ENCODE data around the gene CD80. TPM values are rescaled to one million over a fixed set of nuclear protein-coding genes. Genes with fewer than 3 reads are reported as not detected.

The CD80 gene
- total and polyA plus RNA-seq, 2 of the 8 experiments (the other 6 are each of a cell fraction or from before 2014, with no cell fraction given): 0.11 TPM; not detected in 1

DNA sequence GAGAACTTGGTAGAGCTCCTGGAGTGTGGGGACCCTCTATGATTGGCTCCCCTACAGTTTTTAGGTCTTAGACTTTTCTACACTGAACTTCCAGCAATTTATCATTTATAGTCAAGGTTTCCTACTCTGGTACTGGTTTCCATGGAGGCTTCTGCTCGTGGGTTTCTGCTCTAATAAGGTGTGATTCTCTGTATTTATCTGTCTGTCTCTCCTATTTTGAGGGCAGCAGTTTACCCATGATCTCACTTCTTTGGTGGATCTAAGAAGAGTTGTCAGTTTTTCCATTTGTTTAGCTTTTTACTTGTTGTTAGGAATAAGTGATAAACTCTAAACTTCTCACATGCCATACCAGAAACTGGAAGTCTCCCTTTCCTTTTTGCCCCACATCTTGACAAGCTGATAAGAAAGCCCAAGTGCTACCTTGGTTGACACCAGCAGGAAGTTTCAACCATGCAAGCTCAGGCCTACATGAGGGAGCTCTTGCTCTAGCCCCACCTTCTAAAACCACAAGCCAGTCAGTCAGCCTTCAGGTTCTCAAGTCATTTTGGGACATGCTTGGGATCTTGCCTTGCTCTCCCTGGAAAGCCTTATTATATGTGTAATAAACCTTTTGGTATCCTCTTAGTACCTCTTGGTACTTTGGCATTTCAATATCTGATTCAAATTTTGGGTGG is 51.1 kb downstream of the CD80 start:
- Histone ChIP-seq H4K8ac (ENCODE audit: extremely low read depth, insufficient read depth, low read length) (no peak overlapping the region), H4K91ac (replicated peaks; ENCODE audit: insufficient read length, low read length) (no peak overlapping the region), H2BK20ac (ENCODE audit: low read length) (no peak overlapping the region), H3K36me3 (ENCODE audit: control insufficient read depth in 2 of 4, insufficient read depth in 4 of 4, low read length in 3 of 4) (peaks cover 5 to 45% (median 28%) of the 10 kb centered on the region in 4 experiments; a peak in 7 of 8 replicates), H3K79me2 (ENCODE audit: control insufficient read depth in 1 of 2, insufficient read depth in 2 of 2, low read length in 2 of 2) (no peaks in the 10 kb centered on the region; a peak in 1 of 4 replicates), H3K79me1 (ENCODE audit: low read depth, low read length) (no peaks in the 10 kb centered on the region), H4K20me1 (replicated peaks in 1 of 2; ENCODE audit: control insufficient read depth in 1 of 2, insufficient read depth in 2 of 2, low read length in 2 of 2) (peaks cover 0 to 3% of the 10 kb centered on the region in 2 experiments), H3K14ac (ENCODE audit: insufficient read length) (no peak overlapping the region), H2BK5ac (ENCODE audit: low read depth, low read length) (no peak overlapping the region), H3K4me3 (ENCODE audit: extremely low read depth in 1 of 4, insufficient read depth in 2 of 4, low read depth in 3 of 4, low read length in 4 of 4) (no peak overlapping the region), H2AFZ (ENCODE audit: low read length) (no peak overlapping the region), H3K56ac (replicated peaks; ENCODE audit: insufficient read length, low read depth, low read length) (no peak overlapping the region), H3K4me2 (ENCODE audit: insufficient read depth in 1 of 2, low read depth in 2 of 2, low read length in 2 of 2) (no peak overlapping the region), H4K5ac (ENCODE audit: insufficient read length, low read depth, low read length) (no peak overlapping the region), H3K23ac (ENCODE audit: insufficient read length) (no peak overlapping the region), H3K4me1 (replicated peaks in 1 of 4; ENCODE audit: control insufficient read depth in 3 of 4, insufficient read depth in 4 of 4, low read length in 3 of 4) (no peaks in the 10 kb centered on the region), H3K9ac (replicated peaks in 1 of 4; ENCODE audit: extremely low read depth in 1 of 4, low read depth in 3 of 4, low read length in 3 of 4) (no peak overlapping the region), H2BK15ac (ENCODE audit: low read length) (no peak overlapping the region), H3K27ac (ENCODE audit: low read depth, low read length) (no peak overlapping the region), H2AK5ac (ENCODE audit: low read depth, low read length) (no peak overlapping the region), H3K27me3 (replicated peaks in 1 of 4; ENCODE audit: control insufficient read depth in 3 of 4, extremely low read depth in 1 of 4, insufficient read depth in 3 of 4, low read length in 3 of 4) (no peaks in the 10 kb centered on the region), H3K4ac (replicated peaks; ENCODE audit: insufficient read length, low read depth, low read length) (no peak overlapping the region), H2BK12ac (ENCODE audit: low read depth, low read length) (no peak overlapping the region), H3K9me3 (ENCODE audit: insufficient read depth in 2 of 2, low read depth in 1 of 2, low read length in 1 of 2) (no peaks in the 10 kb centered on the region), H3K23me2 (ENCODE audit: low read depth, low read length) (no peaks in the 10 kb centered on the region), H2BK120ac (replicated peaks; ENCODE audit: low read depth, low read length) (no peak overlapping the region), H3K18ac (ENCODE audit: extremely low read depth, low read length) (no peak overlapping the region)
- CTCF ChIA-PET (ENCODE audit: partially characterized antibody): interaction anchor here (0.7 to 1.2 kb wide), 2 partner anchors 10 to 40 kb away, joined by 3 read pairs; no protein-coding TSS in a partner anchor
- FAIRE-seq (no peak), DNase-seq (ENCODE audit: low read depth in 1 of 2, low spot score in 2 of 2) (no peak)
- 81% methylated on average over 1 of the region's 1 CpG; no CpG with 5 or more reads in 1 of the 2 experiments for WGBS, 2 experiments (ENCODE audit: extremely low coverage in 1 of 2, insufficient coverage in 1 of 2, insufficient read length in 1 of 2, insufficient replicate concordance in 2 of 2, low coverage in 1 of 2, low lambda C conversion rate in 2 of 2, missing lambda C conversion rate in 1 of 2)
- POLR2A ChIA-PET (ENCODE audit: partially characterized antibody): interaction anchor here (1.5 kb wide), 1 partner anchor 10 kb away, joined by 6 read pairs; the partner anchor contains the start of gene TIMMDC1
- TF ChIP-seq BRCA1 (IDR thresholded peaks at IDR 0.05; ENCODE audit: low read depth, low read length): no peak
- TF ChIP-seq POU5F1 (IDR thresholded peaks at IDR 0.05; ENCODE audit: low read depth, low read length): no peak
- TF ChIP-seq FOSL1 (IDR thresholded peaks at IDR 0.05; ENCODE audit: insufficient read depth, low read depth, low read length): no peak
- TF ChIP-seq ZNF274 (IDR thresholded peaks at IDR 0.05; ENCODE audit: borderline replicate concordance, extremely low read depth, low read length): no peak
- TF ChIP-seq SAP30 (IDR thresholded peaks at IDR 0.05; ENCODE audit: insufficient read depth, insufficient replicate concordance, low read length): no peak
- no peak for TF ChIP-seq SRF (IDR thresholded peaks at IDR 0.05; ENCODE audit: low read depth, low read length)
- no peak for TF ChIP-seq TEAD4 (IDR thresholded peaks at IDR 0.05; ENCODE audit: low read depth, low read length)
- no peak for TF ChIP-seq SIX5 (IDR thresholded peaks at IDR 0.05; ENCODE audit: low read depth, low read length)
- no peak for TF ChIP-seq CBX8 (IDR thresholded peaks at IDR 0.05; ENCODE audit: borderline replicate concordance, low read depth, low read length)
- TF ChIP-seq, protein P1, sequence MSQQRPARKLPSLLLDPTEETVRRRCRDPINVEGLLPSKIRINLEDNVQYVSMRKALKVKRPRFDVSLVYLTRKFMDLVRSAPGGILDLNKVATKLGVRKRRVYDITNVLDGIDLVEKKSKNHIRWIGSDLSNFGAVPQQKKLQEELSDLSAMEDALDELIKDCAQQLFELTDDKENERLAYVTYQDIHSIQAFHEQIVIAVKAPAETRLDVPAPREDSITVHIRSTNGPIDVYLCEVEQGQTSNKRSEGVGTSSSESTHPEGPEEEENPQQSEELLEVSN (IDR thresholded peaks at IDR 0.05): no peak
- TF ChIP-seq, protein P2, sequence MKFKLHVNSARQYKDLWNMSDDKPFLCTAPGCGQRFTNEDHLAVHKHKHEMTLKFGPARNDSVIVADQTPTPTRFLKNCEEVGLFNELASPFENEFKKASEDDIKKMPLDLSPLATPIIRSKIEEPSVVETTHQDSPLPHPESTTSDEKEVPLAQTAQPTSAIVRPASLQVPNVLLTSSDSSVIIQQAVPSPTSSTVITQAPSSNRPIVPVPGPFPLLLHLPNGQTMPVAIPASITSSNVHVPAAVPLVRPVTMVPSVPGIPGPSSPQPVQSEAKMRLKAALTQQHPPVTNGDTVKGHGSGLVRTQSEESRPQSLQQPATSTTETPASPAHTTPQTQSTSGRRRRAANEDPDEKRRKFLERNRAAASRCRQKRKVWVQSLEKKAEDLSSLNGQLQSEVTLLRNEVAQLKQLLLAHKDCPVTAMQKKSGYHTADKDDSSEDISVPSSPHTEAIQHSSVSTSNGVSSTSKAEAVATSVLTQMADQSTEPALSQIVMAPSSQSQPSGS (IDR thresholded peaks at IDR 0.05; ENCODE audit: low read length): no peak
